SU-DHL-6 (cell line): ENCODE data around the gene JUNB.

ENCODE experiments used
- CTCF ChIP-seq: fragments of 200-600 bp; sonication (generic); IDR thresholded peaks from one replicate; pipeline ENCODE4 v1.5.1; 2017; ENCODE audit warnings: antibody characterized with exemption, mild to moderate bottlenecking, low read length, moderate library complexity; ENCODE audit not compliant: insufficient read depth, poor library complexity, severe bottlenecking
- EZH2phosphoT487 ChIP-seq: fragments of 200-600 bp; sonication (generic), shearing (Covaris generic); conservative IDR thresholded peaks from 2 replicates; pipeline ENCODE4 v1.6.1; 2018; ENCODE audit warnings: mild to moderate bottlenecking, antibody characterized with exemption, low read length, moderate library complexity, mixed read lengths

- TF ChIP-seq CTCF (no peak), EZH2phosphoT487 (no peak)
These were observed 11.9 kb upstream of the JUNB start for GRCh38 chr19:12779162-12779993.
